Measurements from ENCODE around the gene NACC1. TPM values are rescaled to one million over a fixed set of nuclear protein-coding genes. Genes with fewer than 3 reads are reported as not detected.
A peak's percentile ranks its signal among the peaks of the same experiment; 100 is the strongest.

NACC1 gene
- total RNA-seq, 1 donor from 2014 or later = 63.0 TPM

- no peak for TF ChIP-seq CTCF (IDR thresholded peaks at IDR 0.05; ENCODE audit: unreplicated experiment)
- Mint-ChIP-seq H3K36me3 (peaks cover 2% of the 10 kb centered on the region), H3K9me3 (no peaks in the 10 kb centered on the region), H3K4me1 (peaks cover 42% of the 10 kb centered on the region), H3K27me3 (ENCODE audit: low read depth) (no peaks in the 10 kb centered on the region), H3K27ac (peak overlapping the region; percentile 97), H3K4me3 (peak overlapping the region; percentile 95)
- DNase-seq (ENCODE audit: low spot score in 2 of 2, unreplicated experiment in 2 of 2) = no peak
These were observed 790 bp upstream of the NACC1 start for GRCh38 chr19:13117176-13117771.

- H3K27ac Mint-ChIP-seq = peak overlapping the region; percentile 85
- peaks cover 42% of the 10 kb centered on the region for H3K4me1 Mint-ChIP-seq
- H3K36me3 Mint-ChIP-seq = peaks cover 4% of the 10 kb centered on the region
- H3K27me3 Mint-ChIP-seq (ENCODE audit: low read depth) = no peaks in the 10 kb centered on the region
- H3K4me3 Mint-ChIP-seq = peak overlapping the region; percentile 75
- TF ChIP-seq CTCF (IDR thresholded peaks at IDR 0.05; ENCODE audit: unreplicated experiment) = no peak
- no peaks in the 10 kb centered on the region for H3K9me3 Mint-ChIP-seq
- peak in 1 of 2 experiments; percentile 47 for DNase-seq (ENCODE audit: low spot score in 2 of 2, unreplicated experiment in 2 of 2)
These were observed 545 bp downstream of the NACC1 start for GRCh38 chr19:13118424-13119193.

GRCh38 chr19:13119627-13120026 lies 1.6 kb downstream of the NACC1 start:
- peaks cover 4% of the 10 kb centered on the region for H3K36me3 Mint-ChIP-seq
- H3K4me1 Mint-ChIP-seq = peaks cover 42% of the 10 kb centered on the region
- H3K9me3 Mint-ChIP-seq = no peaks in the 10 kb centered on the region
- H3K27ac Mint-ChIP-seq = peak overlapping the region; percentile 85
- DNase-seq (ENCODE audit: low spot score in 2 of 2, unreplicated experiment in 2 of 2) = no peak
- peak overlapping the region; percentile 75 for H3K4me3 Mint-ChIP-seq
- TF ChIP-seq CTCF (IDR thresholded peaks at IDR 0.05; ENCODE audit: unreplicated experiment) = no peak
- no peaks in the 10 kb centered on the region for H3K27me3 Mint-ChIP-seq (ENCODE audit: low read depth)

GRCh38 chr19:13120031-13120430 lies 2.0 kb downstream of the NACC1 start:
- Mint-ChIP-seq H3K4me3 (peak overlapping the region; percentile 75), H3K36me3 (peaks cover 4% of the 10 kb centered on the region), H3K9me3 (no peaks in the 10 kb centered on the region), H3K27ac (peak overlapping the region; percentile 85), H3K27me3 (ENCODE audit: low read depth) (no peaks in the 10 kb centered on the region), H3K4me1 (peaks cover 42% of the 10 kb centered on the region)
- TF ChIP-seq CTCF (IDR thresholded peaks at IDR 0.05; ENCODE audit: unreplicated experiment) = no peak
- DNase-seq (ENCODE audit: low spot score in 2 of 2, unreplicated experiment in 2 of 2) = no peak

GRCh38 chr19:13120817-13121216 lies 2.8 kb downstream of the NACC1 start:
- DNase-seq (ENCODE audit: low spot score in 2 of 2, unreplicated experiment in 2 of 2) = no peak
- Mint-ChIP-seq H3K27me3 (ENCODE audit: low read depth) (no peaks in the 10 kb centered on the region), H3K4me3 (peak overlapping the region; percentile 14), H3K36me3 (peaks cover 4% of the 10 kb centered on the region), H3K9me3 (no peaks in the 10 kb centered on the region), H3K27ac (peak overlapping the region; percentile 61), H3K4me1 (peaks cover 34% of the 10 kb centered on the region)
- TF ChIP-seq CTCF (IDR thresholded peaks at IDR 0.05; ENCODE audit: unreplicated experiment) = no peak
